ENCODE measurements around the gene CADM2. TPM values are rescaled to one million over a fixed set of nuclear protein-coding genes. Genes with fewer than 3 reads are reported as not detected.
"Not testable (repeated sequence)": the region's sequence is repeated elsewhere in the genome, so short reads cannot be mapped to it uniquely, and the experiment has no call there.

The CADM2 gene
- total and polyA plus RNA-seq, 5 experiments from 2014 or later: 0.12 to 0.96 (median 0.55) TPM; not detected in 2

DNA sequence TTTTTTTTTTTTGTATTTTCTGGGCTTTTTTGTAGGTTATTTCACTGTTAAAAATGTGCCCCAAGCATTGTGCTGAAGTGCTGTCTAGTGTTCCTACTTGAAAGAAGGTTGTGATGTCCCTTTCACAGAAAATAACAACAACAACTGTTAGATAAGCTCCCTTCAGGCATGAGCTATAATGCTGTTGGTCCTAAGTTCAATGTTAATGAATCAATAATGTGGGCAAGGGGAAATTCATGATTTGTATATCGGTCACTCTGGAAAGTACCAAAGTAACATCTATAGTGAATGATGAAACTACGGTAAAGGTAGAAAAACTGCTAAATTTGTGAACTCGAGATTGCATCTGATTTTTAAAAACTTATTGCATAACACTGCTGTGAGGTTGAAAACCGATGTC is 539.4 kb downstream of the CADM2 start:
- POLR2A ChIA-PET: no interaction called here
- Mint-ChIP-seq H3K27me3 (no peaks in the 10 kb centered on the region), H3K4me1 (no peaks in the 10 kb centered on the region), H3K9me3 (peaks cover 0 to 3% (median 0%) of the 10 kb centered on the region in 9 donors), H3K4me3 (no peak overlapping the region), H3K36me3 (no peaks in the 10 kb centered on the region), H3K27ac (no peak overlapping the region)
- DNase-seq (no peak), ATAC-seq (no peak)

DNA sequence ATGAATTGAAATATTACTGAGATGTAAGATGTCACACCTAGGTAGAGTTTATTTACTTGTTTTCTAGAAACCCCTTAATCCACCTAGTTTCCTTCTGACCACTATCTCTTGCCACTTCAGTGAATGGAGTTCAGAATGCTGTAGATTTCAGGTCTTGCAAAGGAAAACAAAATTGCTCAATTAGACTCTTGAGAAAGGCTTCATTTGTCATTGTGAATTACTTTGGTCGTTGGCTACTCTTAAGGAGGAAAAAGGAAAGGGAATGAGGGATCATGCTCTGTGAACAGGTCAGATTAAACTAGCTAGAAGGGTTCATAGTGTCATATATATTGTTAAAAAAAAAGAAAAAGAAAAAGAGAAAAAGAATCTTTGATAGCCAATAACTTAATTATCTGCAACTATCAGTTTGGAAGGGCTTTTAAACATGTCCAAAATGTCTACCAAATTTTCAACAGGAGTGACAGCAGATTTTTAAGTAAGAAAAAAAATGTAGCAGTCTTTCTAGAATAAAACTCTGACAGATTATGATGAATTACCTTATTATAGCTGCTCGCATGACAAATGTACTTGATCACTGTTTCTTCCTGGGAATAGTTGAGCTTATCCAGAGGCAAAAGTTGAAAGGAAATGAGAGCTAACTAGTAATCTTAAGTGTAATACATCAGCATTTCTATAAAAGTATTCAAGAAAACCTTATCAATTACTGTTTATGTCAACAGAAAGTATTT is 543.5 kb downstream of the CADM2 start:
- no peak for DNase-seq
- Mint-ChIP-seq H3K27me3 (no peaks in the 10 kb centered on the region), H3K4me1 (no peaks in the 10 kb centered on the region), H3K4me3 (no peak overlapping the region), H3K27ac (no peak overlapping the region), H3K9me3 (peaks cover 0 to 7% (median 0%) of the 10 kb centered on the region in 9 donors), H3K36me3 (no peaks in the 10 kb centered on the region)
- no peak for ATAC-seq
- POLR2A ChIA-PET: no interaction called here

DNA sequence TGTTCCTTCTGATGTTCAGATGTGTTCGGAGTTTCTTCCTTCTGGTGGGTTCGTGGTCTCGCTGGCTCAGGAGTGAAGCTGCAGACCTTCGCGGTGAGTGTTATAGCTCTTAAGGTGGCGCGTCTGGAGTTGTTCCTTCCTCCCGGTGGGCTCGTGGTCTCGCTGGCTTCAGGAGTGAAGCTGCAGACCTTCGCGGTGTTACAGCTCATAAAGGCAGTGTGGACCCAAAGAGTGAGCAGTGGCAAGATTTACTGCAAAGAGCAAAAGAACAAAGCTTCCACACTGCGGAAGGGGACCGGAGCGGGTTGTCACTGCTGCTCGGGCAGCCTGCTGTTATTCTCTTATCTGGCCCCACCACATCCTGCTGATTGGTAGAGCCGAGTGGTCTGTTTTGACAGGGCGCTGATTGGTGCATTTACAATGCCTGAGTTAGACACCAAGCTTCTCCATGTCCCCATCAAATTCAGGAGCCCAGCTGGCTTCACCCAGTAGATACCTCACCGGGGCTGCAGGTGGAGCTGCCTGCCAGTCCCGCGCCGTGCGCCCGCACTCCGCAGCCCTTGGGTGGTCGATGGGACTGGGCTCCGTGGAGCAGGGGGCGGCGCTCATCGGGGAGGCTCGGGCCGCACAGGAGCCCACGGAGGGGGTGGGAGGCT is 545.5 kb downstream of the CADM2 start:
- DNase-seq: peak in 3 of 10 donors; percentile 1 to 67 (median 22)
- H3K9me3 Mint-ChIP-seq, H3K36me3 Mint-ChIP-seq, H3K27me3 Mint-ChIP-seq, H3K4me1 Mint-ChIP-seq, POLR2A ChIA-PET: not testable (repeated sequence)
- H3K4me3 Mint-ChIP-seq: peak overlapping the region in 7 of 10 donors; percentile 18 to 76 (median 58)
- ATAC-seq: peak; percentile 25 to 49
- peak overlapping the region in 2 of 10 donors; percentile 40 to 67 for H3K27ac Mint-ChIP-seq

DNA sequence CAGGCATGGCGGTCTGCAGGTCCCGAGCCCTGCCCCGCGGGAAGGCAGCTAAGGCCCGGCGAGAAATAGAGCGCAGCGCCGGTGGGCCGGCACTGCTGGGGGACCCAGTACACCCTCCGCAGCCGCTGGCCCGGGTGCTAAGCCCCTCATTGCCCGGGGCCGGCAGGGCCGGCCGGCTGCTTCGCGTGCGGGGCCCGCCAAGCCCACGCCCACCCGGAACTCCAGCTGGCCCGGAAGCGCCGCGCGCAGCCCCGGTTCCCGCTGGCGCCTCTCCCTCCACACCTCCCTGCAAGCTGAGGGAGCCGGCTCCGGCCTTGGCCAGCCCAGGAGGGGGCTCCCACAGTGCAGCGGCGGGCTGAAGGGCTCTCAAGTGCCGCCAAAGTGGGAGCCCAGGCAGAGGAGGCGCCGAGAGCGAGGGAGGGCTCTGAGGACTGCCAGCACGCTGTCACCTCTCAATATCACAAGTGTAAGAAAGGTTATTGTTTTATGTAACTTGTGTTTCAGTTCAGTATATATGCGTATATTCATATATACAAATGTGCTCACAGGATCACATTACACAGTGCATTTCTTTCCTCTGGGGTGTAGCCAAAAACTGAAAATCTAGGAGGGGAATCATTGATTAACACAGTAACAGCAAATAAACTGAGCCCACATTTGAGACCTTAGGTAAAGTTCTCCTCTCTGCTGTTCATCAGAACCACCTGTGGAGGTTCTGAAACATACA is 546.2 kb downstream of the CADM2 start:
- DNase-seq, POLR2A ChIA-PET, H3K9me3 Mint-ChIP-seq, H3K36me3 Mint-ChIP-seq, H3K4me1 Mint-ChIP-seq, ATAC-seq, H3K27me3 Mint-ChIP-seq: not testable (repeated sequence)
- H3K4me3 Mint-ChIP-seq: peak overlapping the region in 1 of 10 donors; percentile 64
- peak overlapping the region in 1 of 10 donors; percentile 40 for H3K27ac Mint-ChIP-seq

DNA sequence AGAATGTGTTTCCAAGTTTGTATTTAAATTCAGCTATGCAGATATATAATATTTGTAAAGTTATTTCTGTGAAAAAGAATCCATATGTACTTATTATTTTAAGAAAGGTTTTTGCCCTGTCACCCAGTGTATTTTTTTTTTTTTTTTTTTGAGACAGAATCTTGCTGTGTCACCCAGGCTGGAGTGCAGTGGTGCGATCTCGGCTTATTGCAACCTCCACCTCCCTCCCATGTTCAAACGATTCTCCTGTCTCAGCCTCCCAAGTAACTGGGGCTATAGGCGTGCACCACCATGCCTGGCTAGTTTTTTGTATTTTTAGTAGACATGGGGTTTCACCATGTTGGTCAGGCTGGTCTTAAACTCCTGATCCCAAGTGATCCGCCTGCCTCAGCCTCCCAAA is 548.3 kb downstream of the CADM2 start:
- H3K4me1 Mint-ChIP-seq, H3K9me3 Mint-ChIP-seq, POLR2A ChIA-PET, H3K27ac Mint-ChIP-seq, ATAC-seq, H3K27me3 Mint-ChIP-seq, H3K36me3 Mint-ChIP-seq, H3K4me3 Mint-ChIP-seq, DNase-seq: not testable (repeated sequence)

DNA sequence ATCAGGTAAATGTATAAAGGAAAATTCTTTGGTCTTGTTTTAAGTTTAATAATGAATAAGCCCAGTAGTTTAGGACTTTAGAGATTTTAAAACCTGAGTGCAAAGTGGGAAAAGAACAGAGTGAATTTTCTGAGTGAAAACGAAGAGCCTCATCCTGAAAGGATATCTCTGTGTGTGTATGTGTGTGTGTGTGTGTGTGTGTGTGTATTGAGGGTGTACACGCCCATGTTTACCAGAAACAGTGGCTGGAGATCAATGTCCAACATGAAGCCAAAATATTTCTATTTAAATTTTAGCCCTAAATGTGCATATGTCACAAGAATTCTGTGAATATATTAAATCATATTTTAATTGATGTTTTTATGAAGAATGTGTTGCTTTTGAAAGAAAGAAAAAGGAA is 549.9 kb downstream of the CADM2 start:
- Mint-ChIP-seq H3K27ac (no peak overlapping the region), H3K4me3 (no peak overlapping the region), H3K27me3 (no peaks in the 10 kb centered on the region), H3K36me3 (no peaks in the 10 kb centered on the region), H3K4me1 (no peaks in the 10 kb centered on the region), H3K9me3 (peaks cover 0 to 3% (median 1%) of the 10 kb centered on the region in 9 donors)
- DNase-seq: no peak
- no peak for ATAC-seq
- POLR2A ChIA-PET: no interaction called here

DNA sequence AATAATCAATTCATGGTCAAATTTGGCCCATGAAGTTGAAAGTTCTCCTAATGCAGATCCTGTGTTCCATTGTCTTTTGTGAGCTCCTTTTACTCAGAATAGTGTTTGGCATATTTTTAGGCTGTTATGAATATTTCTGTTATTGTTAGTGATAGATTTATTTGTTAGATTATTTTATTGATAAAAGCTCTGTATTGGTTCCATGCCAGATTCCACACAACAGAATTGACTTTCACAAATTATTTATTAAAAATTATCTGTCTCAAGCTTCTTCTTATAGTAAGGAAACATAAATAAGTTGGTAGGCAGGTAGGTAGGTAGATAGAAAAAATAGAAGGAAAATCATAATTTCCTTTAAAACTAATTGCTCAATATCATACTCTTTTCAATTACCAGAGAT is 557.4 kb downstream of the CADM2 start:
- no peaks in the 10 kb centered on the region for H3K4me1 Mint-ChIP-seq
- DNase-seq (no peak), ATAC-seq (no peak)
- no peak overlapping the region for H3K27ac Mint-ChIP-seq
- H3K27me3 Mint-ChIP-seq: no peaks in the 10 kb centered on the region
- H3K9me3 Mint-ChIP-seq: peaks cover 0 to 4% (median 0%) of the 10 kb centered on the region in 9 donors
- H3K4me3 Mint-ChIP-seq: no peak overlapping the region
- POLR2A ChIA-PET: no interaction called here
- H3K36me3 Mint-ChIP-seq: no peaks in the 10 kb centered on the region

DNA sequence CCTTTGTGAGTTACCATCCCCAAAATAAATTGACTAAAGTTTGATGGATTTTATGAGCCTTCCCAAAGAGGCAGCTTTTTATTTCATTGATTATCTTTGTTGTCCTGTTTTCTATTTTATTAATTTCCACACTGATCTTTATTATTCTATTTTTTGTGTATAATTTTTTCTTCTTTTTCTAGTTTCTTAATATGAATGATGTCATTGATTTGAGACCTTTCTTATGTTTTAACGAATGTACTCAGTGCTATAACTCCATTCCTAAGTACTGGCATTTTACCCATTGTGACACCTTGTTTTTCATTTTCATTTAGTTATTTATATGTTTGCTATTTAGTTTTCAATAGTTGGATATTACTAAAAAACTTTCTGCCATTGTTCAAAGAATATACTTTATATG is 565.3 kb downstream of the CADM2 start:
- no peaks in the 10 kb centered on the region for H3K4me1 Mint-ChIP-seq
- no peak for ATAC-seq
- no peak overlapping the region for H3K27ac Mint-ChIP-seq
- POLR2A ChIA-PET: no interaction called here
- no peak for DNase-seq
- peaks cover 0 to 7% (median 2%) of the 10 kb centered on the region in 9 donors for H3K9me3 Mint-ChIP-seq
- no peak overlapping the region for H3K4me3 Mint-ChIP-seq
- no peaks in the 10 kb centered on the region for H3K27me3 Mint-ChIP-seq
- H3K36me3 Mint-ChIP-seq: no peaks in the 10 kb centered on the region

DNA sequence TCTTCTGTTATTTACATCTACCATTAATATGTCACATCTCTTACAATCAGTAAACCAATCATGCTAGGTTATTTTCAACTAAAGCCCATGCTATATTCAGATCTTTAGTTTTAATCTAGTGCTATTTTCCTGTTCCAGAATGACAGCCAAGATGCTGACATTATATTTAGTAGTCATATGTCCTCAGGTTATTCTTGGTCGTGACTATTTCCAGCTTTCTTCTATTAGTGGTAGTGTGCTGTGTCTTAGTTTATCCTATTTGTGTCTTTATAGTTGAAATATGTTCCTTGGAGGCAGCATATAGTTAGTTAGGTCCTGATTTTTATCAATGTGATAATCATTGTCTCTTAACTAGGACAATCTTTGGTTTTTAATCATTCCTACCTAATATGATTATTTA is 566.5 kb downstream of the CADM2 start:
- ATAC-seq: no peak
- no peak overlapping the region for H3K27ac Mint-ChIP-seq

DNA sequence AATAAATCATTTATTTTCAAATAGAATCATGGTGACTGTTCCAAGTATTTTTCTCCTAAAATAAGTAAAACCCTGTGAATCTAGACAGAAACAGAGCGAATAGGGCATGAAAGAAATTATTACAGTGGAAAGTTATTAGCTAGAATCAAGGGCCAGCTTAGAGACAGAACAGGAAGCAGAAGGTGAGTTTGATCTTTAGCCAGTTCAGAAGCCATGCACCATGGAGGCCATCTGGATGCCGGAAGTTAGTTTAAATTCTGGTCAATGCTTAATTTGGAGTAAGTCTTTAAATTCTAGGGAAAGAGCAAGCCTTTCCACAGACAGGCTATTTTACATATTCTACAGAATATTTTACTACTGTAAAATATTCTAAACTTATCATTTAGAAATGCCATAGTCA is 574.8 kb downstream of the CADM2 start:
- POLR2A ChIA-PET: no interaction called here
- Mint-ChIP-seq H3K9me3 (peaks cover 0 to 16% (median 7%) of the 10 kb centered on the region in 9 donors), H3K4me3 (no peak overlapping the region), H3K27ac (no peak overlapping the region), H3K4me1 (no peaks in the 10 kb centered on the region), H3K36me3 (no peaks in the 10 kb centered on the region), H3K27me3 (no peaks in the 10 kb centered on the region)
- no peak for DNase-seq
- ATAC-seq: no peak

More for the DNA sequence above, 566.5 kb downstream of the CADM2 start:
- Mint-ChIP-seq H3K9me3 (peaks cover 0 to 13% (median 3%) of the 10 kb centered on the region in 9 donors), H3K36me3 (no peaks in the 10 kb centered on the region), H3K4me1 (no peaks in the 10 kb centered on the region), H3K27me3 (no peaks in the 10 kb centered on the region), H3K4me3 (no peak overlapping the region)
- POLR2A ChIA-PET: no interaction called here
- no peak for DNase-seq

DNA sequence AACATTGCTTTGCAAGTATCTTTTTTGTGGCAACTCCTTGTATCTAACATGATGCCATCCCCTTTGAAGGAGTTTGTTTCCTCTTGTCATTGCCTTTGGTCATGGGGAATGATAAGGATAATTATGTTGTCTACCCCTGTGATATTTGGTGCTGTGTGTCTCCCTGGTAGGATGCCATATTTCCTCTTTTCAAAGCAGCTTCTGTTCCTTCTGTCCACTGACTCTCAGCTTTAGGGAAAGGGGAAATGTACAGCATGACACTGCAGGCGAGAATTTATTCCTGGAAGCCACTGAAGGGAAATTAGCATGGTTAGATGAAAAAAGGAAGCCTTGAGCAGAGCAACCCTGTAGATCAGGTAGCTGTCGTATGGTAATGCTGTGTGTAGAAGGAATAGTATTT is 576.7 kb downstream of the CADM2 start:
- Mint-ChIP-seq H3K4me1 (no peaks in the 10 kb centered on the region), H3K4me3 (no peak overlapping the region), H3K27ac (no peak overlapping the region), H3K9me3 (peaks cover 0 to 10% (median 6%) of the 10 kb centered on the region in 9 donors), H3K27me3 (no peaks in the 10 kb centered on the region), H3K36me3 (no peaks in the 10 kb centered on the region)
- ATAC-seq (no peak), DNase-seq (no peak)
- POLR2A ChIA-PET: no interaction called here

DNA sequence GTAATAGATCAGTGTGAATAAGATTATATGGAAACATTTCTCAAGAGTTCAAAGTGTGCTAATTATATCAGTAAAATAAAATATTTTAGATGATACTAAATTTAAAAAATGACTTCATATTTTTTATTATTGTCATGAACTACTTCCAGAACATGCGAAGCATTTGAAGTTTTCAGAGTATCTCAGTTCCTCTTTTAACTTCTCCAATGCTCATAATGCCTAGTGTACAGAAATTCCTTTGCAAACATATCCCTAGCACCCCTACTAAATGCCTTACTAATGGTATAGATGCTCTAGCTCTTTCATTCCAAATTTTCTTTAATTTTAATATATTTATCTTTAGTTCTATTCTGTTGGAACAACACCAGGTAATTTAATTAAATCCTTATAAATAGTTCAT is 580.4 kb downstream of the CADM2 start:
- Mint-ChIP-seq H3K27ac (no peak overlapping the region), H3K9me3 (peaks cover 0 to 3% (median 0%) of the 10 kb centered on the region in 9 donors), H3K36me3 (no peaks in the 10 kb centered on the region), H3K4me1 (no peaks in the 10 kb centered on the region), H3K4me3 (no peak overlapping the region), H3K27me3 (no peaks in the 10 kb centered on the region)
- ATAC-seq (no peak), DNase-seq (no peak)
- POLR2A ChIA-PET: no interaction called here

DNA sequence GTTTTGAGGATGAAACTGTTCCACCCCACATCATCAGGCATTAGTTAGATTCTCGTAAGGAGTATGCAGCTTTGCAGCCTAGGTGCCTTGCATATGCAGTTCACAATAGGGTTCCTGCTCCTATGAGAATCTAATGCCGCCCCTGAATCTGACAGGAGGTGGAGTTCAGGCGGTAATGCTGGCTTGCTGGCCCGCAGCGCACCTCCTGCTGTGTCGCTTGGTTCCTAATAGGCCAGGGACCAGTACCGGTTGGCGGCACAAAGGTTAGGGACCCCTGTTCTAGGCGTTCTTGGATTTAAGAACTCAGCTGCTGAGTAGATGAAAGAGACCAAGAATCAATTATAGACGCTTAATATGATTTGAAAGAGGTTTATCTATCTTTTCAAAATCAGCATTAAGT is 595.4 kb downstream of the CADM2 start:
- no peaks in the 10 kb centered on the region for H3K4me1 Mint-ChIP-seq
- POLR2A ChIA-PET: no interaction called here

More for the DNA sequence above, 595.4 kb downstream of the CADM2 start:
- peaks cover 0 to 2% (median 0%) of the 10 kb centered on the region in 9 donors for H3K9me3 Mint-ChIP-seq
- H3K4me3 Mint-ChIP-seq: no peak overlapping the region
- H3K27me3 Mint-ChIP-seq: no peaks in the 10 kb centered on the region
- no peak overlapping the region for H3K27ac Mint-ChIP-seq
- no peaks in the 10 kb centered on the region for H3K36me3 Mint-ChIP-seq
- ATAC-seq (no peak), DNase-seq (no peak)

Measured in naive thymus-derived CD8-positive, alpha-beta T cell (primary cell).